Upper lobe of left lung (tissue), 4 donors: ENCODE measurements around the gene FAM20A.

ENCODE experiments used
- CTCF ChIP-seq, 6 experiments: fragments of 450-650 bp in 4 of 6; fragments of 200-600 bp in 2 of 6; sonication (generic) in 2 of 6; IDR thresholded peaks; one replicate each; pipeline ENCODE4 v1.5.1; 2016 to 2019; ENCODE audit warnings: antibody characterized with exemption in 6 of 6
- EP300 ChIP-seq, 4 donors: sonication (generic); formaldehyde crosslinking; IDR thresholded peaks; one replicate each; pipeline ENCODE4 v1.5.1; 2017; ENCODE audit warnings: antibody characterized with exemption in 4 of 4, control low read depth in 2 of 4
- POLR2A ChIP-seq, 4 donors: fragments of 450-650 bp; IDR thresholded peaks; one replicate each; pipeline ENCODE4 v1.5.1; 2016 to 2017; ENCODE audit warnings: antibody characterized with exemption in 4 of 4, mild to moderate bottlenecking in 2 of 4

DNA sequence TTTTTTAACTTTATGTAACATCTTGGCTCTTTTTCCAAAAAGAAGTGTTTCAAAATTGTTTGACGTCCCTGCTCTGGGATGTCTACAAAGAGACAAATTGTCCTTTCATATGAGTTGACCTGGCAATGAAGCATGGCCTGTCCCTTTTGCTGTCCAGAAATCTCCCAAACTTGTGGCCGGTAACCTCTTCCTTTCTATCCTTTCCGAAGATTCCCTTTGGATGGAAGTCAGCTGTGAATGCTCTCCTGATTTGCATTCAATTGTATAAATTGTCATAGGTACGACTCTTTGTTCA, 40.9 kb upstream of the FAM20A start:
- TF ChIP-seq POLR2A (IDR thresholded peaks at IDR 0.05): no peak
- no peak for TF ChIP-seq EP300 (IDR thresholded peaks at IDR 0.05)
- TF ChIP-seq CTCF (IDR thresholded peaks at IDR 0.05): no peak
